HepG2 (cell line): ENCODE results near the gene SND1. TPM values are rescaled to one million over a fixed set of nuclear protein-coding genes. Genes with fewer than 3 reads are reported as not detected.

Experiments used
- ATF7 ChIP-seq, 2 experiments: fragments of 450-650 bp in 1 of 2; sonication (generic) in 1 of 2; formaldehyde crosslinking in 1 of 2; IDR thresholded peaks; 2 replicates each; pipeline versions ENCODE4 v1.4.0 to v1.6.1; 2016 to 2020; ENCODE audit warnings: antibody characterized with exemption in 1 of 2, mild to moderate bottlenecking in 1 of 2, missing genetic modification reagents in 1 of 2
- CTCF ChIP-seq: sonication (generic); formaldehyde crosslinking; IDR thresholded peaks from 2 replicates; pipeline ENCODE4 v1.5.0; 2020; ENCODE audit warnings: mild to moderate bottlenecking, missing genetic modification reagents, moderate library complexity
- MTF2 ChIP-seq: sonication (generic); formaldehyde crosslinking; IDR thresholded peaks from 2 replicates; pipeline ENCODE4 v1.5.0; 2020; ENCODE audit warnings: missing genetic modification reagents, borderline replicate concordance
- MYC ChIP-seq: sonication (generic); formaldehyde crosslinking; IDR thresholded peaks from 2 replicates; pipeline ENCODE4 v1.9.0; 2021; ENCODE audit warnings: missing genetic modification reagents, borderline replicate concordance
- RAD21 ChIP-seq: fragments of 450-650 bp; formaldehyde crosslinking; IDR thresholded peaks from 2 replicates; pipeline ENCODE4 v1.5.0; 2020; ENCODE audit warnings: mild to moderate bottlenecking
- U2AF1 ChIP-seq: fragments of 200-400 bp; formaldehyde crosslinking; optimal IDR thresholded peaks from 2 replicates; pipeline ENCODE3; 2017; ENCODE audit warnings: mild to moderate bottlenecking, low read depth, low read length
- ZNF274 ChIP-seq: sonication (generic); formaldehyde crosslinking; IDR thresholded peaks from 2 replicates; pipeline ENCODE4 v1.5.1; 2020; ENCODE audit warnings: mild to moderate bottlenecking, missing genetic modification reagents
- ZNF337 ChIP-seq: sonication (generic); formaldehyde crosslinking; IDR thresholded peaks from 2 replicates; pipeline ENCODE4 v1.5.1; 2020; ENCODE audit warnings: missing genetic modification reagents, low read depth, mild to moderate bottlenecking, borderline replicate concordance
- ZNF33B ChIP-seq: sonication (generic); formaldehyde crosslinking; IDR thresholded peaks from 2 replicates; pipeline ENCODE4 v1.5.1; 2020; ENCODE audit warnings: mild to moderate bottlenecking, missing genetic modification reagents
- ZNF446 ChIP-seq: sonication (generic); formaldehyde crosslinking; IDR thresholded peaks from 2 replicates; pipeline ENCODE4 v1.5.0; 2020; ENCODE audit warnings: mild to moderate bottlenecking, missing genetic modification reagents
- ZNF639 ChIP-seq: conservative IDR thresholded peaks from 2 replicates; pipeline ENCODE4 v1.6.1; 2018; ENCODE audit warnings: missing genetic modification reagents
- ZNF790 ChIP-seq: sonication (generic); formaldehyde crosslinking; IDR thresholded peaks from 2 replicates; pipeline ENCODE4 v1.8.0; 2022; ENCODE audit warnings: missing genetic modification reagents, mild to moderate bottlenecking, borderline replicate concordance
- ZSCAN9 ChIP-seq: IDR thresholded peaks from 2 replicates; pipeline ENCODE4 v1.6.1; 2016; ENCODE audit warnings: borderline replicate concordance
- polyA plus RNA-seq, 8 experiments: library from polyadenylated mRNA; depleted of rRNA in 3 of 8; stranded (reverse) in 7 of 8; unstranded in 1 of 8; fragments of >200 nt; fragmentation: Illumina TruSeq in 4 of 8; extraction: Trizol in 4 of 8; gene quantifications; 2 replicates each; pipeline versions ENCODE4 v1.2.1 to v1.2.3, GENCODE V29; 2011 to 2016; ENCODE audit warnings: low read depth in 4 of 8, missing spikeins in 1 of 8, mixed read lengths in 1 of 8; ENCODE audit not compliant: insufficient read depth in 1 of 8
- total RNA-seq, 5 experiments: library from RNA; depleted of rRNA; stranded (reverse); fragments of >200 nt; fragmentation: Illumina TruSeq; extraction: Trizol; gene quantifications; 2 replicates each; pipeline ENCODE4 v1.2.3, GENCODE V29; 2016; ENCODE audit warnings: low read depth in 1 of 5
- TF ChIP-seq, protein P1 (sequence below): sonication (generic); formaldehyde crosslinking; IDR thresholded peaks from 2 replicates; pipeline ENCODE4 v1.4.0; 2020; ENCODE audit warnings: mild to moderate bottlenecking, missing genetic modification reagents
- TF ChIP-seq, protein P2 (sequence below): sonication (generic); formaldehyde crosslinking; IDR thresholded peaks from 2 replicates; pipeline ENCODE4 v1.5.1; 2020; ENCODE audit warnings: mild to moderate bottlenecking, missing genetic modification reagents, moderate library complexity
- TF ChIP-seq, protein P3 (sequence below): sonication (generic); formaldehyde crosslinking; IDR thresholded peaks from 2 replicates; pipeline ENCODE4 v1.9.0; 2021; ENCODE audit warnings: missing genetic modification reagents, borderline replicate concordance
- TF ChIP-seq, protein P4 (sequence below): sonication (generic); formaldehyde crosslinking; IDR thresholded peaks from 2 replicates; pipeline ENCODE4 v1.4.0; 2020; ENCODE audit warnings: missing genetic modification reagents, mild to moderate bottlenecking, borderline replicate concordance

SND1 gene
- total and polyA plus RNA-seq, 2 of the 13 experiments (the other 11 are each of a cell fraction or from before 2014, with no cell fraction given), result 110 to 182 TPM

DNA sequence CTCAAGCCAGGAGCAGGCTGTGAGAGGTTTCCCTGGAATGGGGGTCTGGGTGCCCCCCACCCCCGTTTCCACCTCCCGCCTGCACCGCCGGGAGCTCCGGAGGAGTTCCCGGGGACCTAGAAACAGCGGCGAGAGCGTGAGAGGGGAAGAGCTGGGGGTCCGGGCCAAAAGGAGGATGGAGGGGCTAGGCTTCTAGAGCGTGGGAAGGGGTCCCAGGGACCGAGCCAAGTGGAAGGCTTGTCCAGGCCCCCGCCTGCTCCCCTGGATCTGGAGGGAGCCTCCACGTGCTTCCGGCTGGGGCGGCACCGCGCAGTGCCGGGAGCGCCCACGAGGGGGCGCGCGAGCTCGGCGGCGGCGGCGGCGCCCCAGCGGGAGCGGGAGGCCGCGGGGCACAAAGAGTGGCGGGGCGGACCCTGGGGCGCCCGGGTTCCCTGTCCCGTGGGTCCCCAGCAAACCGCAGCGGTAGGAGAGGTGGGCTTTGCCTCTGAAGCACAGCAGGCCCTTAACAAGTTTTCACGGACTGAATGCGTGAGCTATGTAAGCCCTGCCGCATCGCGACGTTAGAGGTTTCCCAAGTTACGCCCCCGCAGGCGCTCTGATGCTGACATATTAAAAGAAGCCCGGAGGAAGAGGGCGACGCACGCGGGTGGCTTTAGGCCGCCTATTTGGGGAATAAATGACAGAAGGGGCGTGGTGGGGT is 483.7 kb downstream of the SND1 start (continued):
- TF ChIP-seq ZNF639 (CRISPR knock-in tag) (no peak), ZNF33B (CRISPR knock-in tag) (peak; percentile 80; the same call in 1 of the 2 replicates), CTCF (CRISPR knock-in tag) (peak; percentile 77), MYC (CRISPR knock-in tag) (peak; percentile 92), ZNF337 (CRISPR knock-in tag) (0 out of 2 replicates have a peak, but pooled peaks have one; percentile 37), ZSCAN9 (CRISPR knock-in tag) (no peak), U2AF1 (no peak), ZNF446 (CRISPR knock-in tag) (no peak; the same call in 1 of the 2 replicates), MTF2 (CRISPR knock-in tag) (peak; percentile 63; the same call in 1 of the 2 replicates), ZNF274 (peak; percentile 85), RAD21 (peak; percentile 87), ZNF790 (CRISPR knock-in tag) (no peak), ATF7 (IDR thresholded peaks at IDR 0.05) (no peak), ATF7 (CRISPR knock-in tag; IDR thresholded peaks at IDR 0.05) (no peak)
- TF ChIP-seq, protein P1, sequence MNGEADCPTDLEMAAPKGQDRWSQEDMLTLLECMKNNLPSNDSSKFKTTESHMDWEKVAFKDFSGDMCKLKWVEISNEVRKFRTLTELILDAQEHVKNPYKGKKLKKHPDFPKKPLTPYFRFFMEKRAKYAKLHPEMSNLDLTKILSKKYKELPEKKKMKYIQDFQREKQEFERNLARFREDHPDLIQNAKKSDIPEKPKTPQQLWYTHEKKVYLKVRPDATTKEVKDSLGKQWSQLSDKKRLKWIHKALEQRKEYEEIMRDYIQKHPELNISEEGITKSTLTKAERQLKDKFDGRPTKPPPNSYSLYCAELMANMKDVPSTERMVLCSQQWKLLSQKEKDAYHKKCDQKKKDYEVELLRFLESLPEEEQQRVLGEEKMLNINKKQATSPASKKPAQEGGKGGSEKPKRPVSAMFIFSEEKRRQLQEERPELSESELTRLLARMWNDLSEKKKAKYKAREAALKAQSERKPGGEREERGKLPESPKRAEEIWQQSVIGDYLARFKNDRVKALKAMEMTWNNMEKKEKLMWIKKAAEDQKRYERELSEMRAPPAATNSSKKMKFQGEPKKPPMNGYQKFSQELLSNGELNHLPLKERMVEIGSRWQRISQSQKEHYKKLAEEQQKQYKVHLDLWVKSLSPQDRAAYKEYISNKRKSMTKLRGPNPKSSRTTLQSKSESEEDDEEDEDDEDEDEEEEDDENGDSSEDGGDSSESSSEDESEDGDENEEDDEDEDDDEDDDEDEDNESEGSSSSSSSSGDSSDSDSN, result no peak
- TF ChIP-seq, protein P2, sequence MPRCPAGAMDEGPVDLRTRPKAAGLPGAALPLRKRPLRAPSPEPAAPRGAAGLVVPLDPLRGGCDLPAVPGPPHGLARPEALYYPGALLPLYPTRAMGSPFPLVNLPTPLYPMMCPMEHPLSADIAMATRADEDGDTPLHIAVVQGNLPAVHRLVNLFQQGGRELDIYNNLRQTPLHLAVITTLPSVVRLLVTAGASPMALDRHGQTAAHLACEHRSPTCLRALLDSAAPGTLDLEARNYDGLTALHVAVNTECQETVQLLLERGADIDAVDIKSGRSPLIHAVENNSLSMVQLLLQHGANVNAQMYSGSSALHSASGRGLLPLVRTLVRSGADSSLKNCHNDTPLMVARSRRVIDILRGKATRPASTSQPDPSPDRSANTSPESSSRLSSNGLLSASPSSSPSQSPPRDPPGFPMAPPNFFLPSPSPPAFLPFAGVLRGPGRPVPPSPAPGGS, result no peak; the same call in 1 of the 2 replicates
- TF ChIP-seq, protein P3, sequence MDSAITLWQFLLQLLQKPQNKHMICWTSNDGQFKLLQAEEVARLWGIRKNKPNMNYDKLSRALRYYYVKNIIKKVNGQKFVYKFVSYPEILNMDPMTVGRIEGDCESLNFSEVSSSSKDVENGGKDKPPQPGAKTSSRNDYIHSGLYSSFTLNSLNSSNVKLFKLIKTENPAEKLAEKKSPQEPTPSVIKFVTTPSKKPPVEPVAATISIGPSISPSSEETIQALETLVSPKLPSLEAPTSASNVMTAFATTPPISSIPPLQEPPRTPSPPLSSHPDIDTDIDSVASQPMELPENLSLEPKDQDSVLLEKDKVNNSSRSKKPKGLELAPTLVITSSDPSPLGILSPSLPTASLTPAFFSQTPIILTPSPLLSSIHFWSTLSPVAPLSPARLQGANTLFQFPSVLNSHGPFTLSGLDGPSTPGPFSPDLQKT (CRISPR knock-in tag), result no peak
- TF ChIP-seq, protein P4, sequence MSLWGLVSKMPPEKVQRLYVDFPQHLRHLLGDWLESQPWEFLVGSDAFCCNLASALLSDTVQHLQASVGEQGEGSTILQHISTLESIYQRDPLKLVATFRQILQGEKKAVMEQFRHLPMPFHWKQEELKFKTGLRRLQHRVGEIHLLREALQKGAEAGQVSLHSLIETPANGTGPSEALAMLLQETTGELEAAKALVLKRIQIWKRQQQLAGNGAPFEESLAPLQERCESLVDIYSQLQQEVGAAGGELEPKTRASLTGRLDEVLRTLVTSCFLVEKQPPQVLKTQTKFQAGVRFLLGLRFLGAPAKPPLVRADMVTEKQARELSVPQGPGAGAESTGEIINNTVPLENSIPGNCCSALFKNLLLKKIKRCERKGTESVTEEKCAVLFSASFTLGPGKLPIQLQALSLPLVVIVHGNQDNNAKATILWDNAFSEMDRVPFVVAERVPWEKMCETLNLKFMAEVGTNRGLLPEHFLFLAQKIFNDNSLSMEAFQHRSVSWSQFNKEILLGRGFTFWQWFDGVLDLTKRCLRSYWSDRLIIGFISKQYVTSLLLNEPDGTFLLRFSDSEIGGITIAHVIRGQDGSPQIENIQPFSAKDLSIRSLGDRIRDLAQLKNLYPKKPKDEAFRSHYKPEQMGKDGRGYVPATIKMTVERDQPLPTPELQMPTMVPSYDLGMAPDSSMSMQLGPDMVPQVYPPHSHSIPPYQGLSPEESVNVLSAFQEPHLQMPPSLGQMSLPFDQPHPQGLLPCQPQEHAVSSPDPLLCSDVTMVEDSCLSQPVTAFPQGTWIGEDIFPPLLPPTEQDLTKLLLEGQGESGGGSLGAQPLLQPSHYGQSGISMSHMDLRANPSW (CRISPR knock-in tag), result no peak
